ENCODE data around the gene LMO2. TPM values are rescaled to one million over a fixed set of nuclear protein-coding genes. Genes with fewer than 3 reads are reported as not detected.

LMO2 gene
- total RNA-seq, 1 experiment from 2014 or later: 0.64 TPM

GRCh38 chr11:33847251-33847650 lies 44.6 kb downstream of the LMO2 start:
- DNase-seq (ENCODE audit: low read depth, low spot score) (no peak), ATAC-seq (no peak)
- intact Hi-C loops (cut with micrococcal nuclease; ENCODE audit: unreplicated experiment): no loop called here
- TF ChIP-seq REST (IDR thresholded peaks at IDR 0.05; ENCODE audit: insufficient read depth in 1 of 2, low read depth in 2 of 2, low read length in 1 of 2) (no peak), SIN3A (IDR thresholded peaks at IDR 0.05; ENCODE audit: borderline replicate concordance, insufficient read depth, low read depth, low read length) (no peak), TCF7L2 (IDR thresholded peaks at IDR 0.05; ENCODE audit: low read depth, low read length) (no peak), POLR2AphosphoS5 (IDR thresholded peaks at IDR 0.05; ENCODE audit: low read depth, low read length) (no peak)
- TF ChIP-seq, protein P1, sequence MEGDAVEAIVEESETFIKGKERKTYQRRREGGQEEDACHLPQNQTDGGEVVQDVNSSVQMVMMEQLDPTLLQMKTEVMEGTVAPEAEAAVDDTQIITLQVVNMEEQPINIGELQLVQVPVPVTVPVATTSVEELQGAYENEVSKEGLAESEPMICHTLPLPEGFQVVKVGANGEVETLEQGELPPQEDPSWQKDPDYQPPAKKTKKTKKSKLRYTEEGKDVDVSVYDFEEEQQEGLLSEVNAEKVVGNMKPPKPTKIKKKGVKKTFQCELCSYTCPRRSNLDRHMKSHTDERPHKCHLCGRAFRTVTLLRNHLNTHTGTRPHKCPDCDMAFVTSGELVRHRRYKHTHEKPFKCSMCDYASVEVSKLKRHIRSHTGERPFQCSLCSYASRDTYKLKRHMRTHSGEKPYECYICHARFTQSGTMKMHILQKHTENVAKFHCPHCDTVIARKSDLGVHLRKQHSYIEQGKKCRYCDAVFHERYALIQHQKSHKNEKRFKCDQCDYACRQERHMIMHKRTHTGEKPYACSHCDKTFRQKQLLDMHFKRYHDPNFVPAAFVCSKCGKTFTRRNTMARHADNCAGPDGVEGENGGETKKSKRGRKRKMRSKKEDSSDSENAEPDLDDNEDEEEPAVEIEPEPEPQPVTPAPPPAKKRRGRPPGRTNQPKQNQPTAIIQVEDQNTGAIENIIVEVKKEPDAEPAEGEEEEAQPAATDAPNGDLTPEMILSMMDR (IDR thresholded peaks at IDR 0.05): no peak
- Histone ChIP-seq H3K9me3 (ENCODE audit: control insufficient read depth, insufficient read depth, low read depth, low read length) (no peaks in the 10 kb centered on the region), H3K4me3 (ENCODE audit: low read depth in 2 of 2, low read length in 2 of 2) (no peak overlapping the region), H3K4me1 (ENCODE audit: control insufficient read depth, insufficient read depth, low read length) (no peaks in the 10 kb centered on the region), H3K27ac (ENCODE audit: low read length) (no peak overlapping the region), H3K36me3 (ENCODE audit: control insufficient read depth, insufficient read depth, low read length) (no peaks in the 10 kb centered on the region), H3K27me3 (ENCODE audit: control insufficient read depth, insufficient read depth, low read length) (peaks cover 13% of the 10 kb centered on the region; the same call in 1 of the 2 replicates)
- BruUV-seq (replicated peaks): no TSS peak
- in situ Hi-C loops (cut with HindIII; ENCODE audit: low pct_unique_long_range_greater_than_20kb, low sequenced_read_pairs): no loop called here
- ChIA-PET CTCF (no interaction called here), POLR2A (no interaction called here)

- in situ Hi-C loops (cut with HindIII; ENCODE audit: low pct_unique_long_range_greater_than_20kb, low sequenced_read_pairs) (no loop called here), intact Hi-C loops (cut with micrococcal nuclease; ENCODE audit: unreplicated experiment) (no loop called here)
- Histone ChIP-seq H3K9me3 (ENCODE audit: control insufficient read depth, insufficient read depth, low read depth, low read length) (no peaks in the 10 kb centered on the region), H3K36me3 (ENCODE audit: control insufficient read depth, insufficient read depth, low read length) (no peaks in the 10 kb centered on the region), H3K4me3 (ENCODE audit: low read depth in 2 of 2, low read length in 2 of 2) (no peak overlapping the region), H3K4me1 (ENCODE audit: control insufficient read depth, insufficient read depth, low read length) (no peaks in the 10 kb centered on the region), H3K27me3 (ENCODE audit: control insufficient read depth, insufficient read depth, low read length) (peaks cover 18% of the 10 kb centered on the region; the same call in 1 of the 2 replicates), H3K27ac (ENCODE audit: low read length) (no peak overlapping the region)
- ATAC-seq: no peak
- POLR2A ChIA-PET: interaction anchor here (0.6 kb wide), 1 partner anchor 18 kb away, joined by 5 read pairs; no protein-coding TSS in a partner anchor
- no TSS peak for BruUV-seq (replicated peaks)
- TF ChIP-seq POLR2AphosphoS5 (IDR thresholded peaks at IDR 0.05; ENCODE audit: low read depth, low read length) (no peak), SIN3A (IDR thresholded peaks at IDR 0.05; ENCODE audit: borderline replicate concordance, insufficient read depth, low read depth, low read length) (no peak), TCF7L2 (IDR thresholded peaks at IDR 0.05; ENCODE audit: low read depth, low read length) (no peak), REST (IDR thresholded peaks at IDR 0.05; ENCODE audit: insufficient read depth in 1 of 2, low read depth in 2 of 2, low read length in 1 of 2) (no peak)
- TF ChIP-seq, protein P1 (IDR thresholded peaks at IDR 0.05): no peak
- no peak for DNase-seq (ENCODE audit: low read depth, low spot score)
- CTCF ChIA-PET: no interaction called here
These were observed 47.6 kb downstream of the LMO2 start for GRCh38 chr11:33844236-33844635.
